ENCODE measurements around the gene EMC7.
"Not testable (repeated sequence)": the region's sequence is repeated elsewhere in the genome, so short reads cannot be mapped to it uniquely, and the experiment has no call there.

Gene EMC7

GRCh38 chr15:34084086-34084485 lies 17.6 kb downstream of the EMC7 start:
- DNase-seq: peak in 1 of 2 donors; percentile 1

GRCh38 chr15:34079904-34080303 lies 21.8 kb downstream of the EMC7 start:
- DNase-seq: no peak

GRCh38 chr15:34078900-34079299 lies 22.8 kb downstream of the EMC7 start:
- DNase-seq: no peak

- DNase-seq: no peak
Measured at GRCh38 chr15:34076785-34077184, 24.9 kb downstream of the EMC7 start.

GRCh38 chr15:34070003-34070402 lies 31.7 kb downstream of the EMC7 start:
- DNase-seq: peak in 1 of 2 donors; percentile 1

GRCh38 chr15:34065941-34066340 lies 35.7 kb downstream of the EMC7 start:
- no peak for DNase-seq

- DNase-seq: no peak
Measured at GRCh38 chr15:34065261-34065660, 36.4 kb downstream of the EMC7 start.

GRCh38 chr15:34064438-34064837 lies 37.2 kb downstream of the EMC7 start:
- DNase-seq: no peak

GRCh38 chr15:34059946-34060345 lies 41.7 kb downstream of the EMC7 start:
- DNase-seq: no peak

GRCh38 chr15:34059476-34059875 lies 42.2 kb downstream of the EMC7 start:
- no peak for DNase-seq

- no peak for DNase-seq
Measured at GRCh38 chr15:34056911-34057310, 44.8 kb downstream of the EMC7 start.

- DNase-seq: no peak
Measured at GRCh38 chr15:34055868-34056595, 45.6 kb downstream of the EMC7 start.

- no peak for DNase-seq
Measured at GRCh38 chr15:34054081-34054707, 47.5 kb downstream of the EMC7 start.

GRCh38 chr15:34050385-34050784 lies 51.3 kb downstream of the EMC7 start:
- DNase-seq: not testable (repeated sequence)

- no peak for DNase-seq
Measured at GRCh38 chr15:34049112-34049511, 52.5 kb downstream of the EMC7 start.

GRCh38 chr15:34047893-34048775 lies 53.5 kb downstream of the EMC7 start:
- DNase-seq: no peak

GRCh38 chr15:34046471-34047145 lies 55.1 kb downstream of the EMC7 start:
- DNase-seq: no peak

GRCh38 chr15:34043813-34044212 lies 57.8 kb downstream of the EMC7 start:
- DNase-seq: no peak

- DNase-seq: no peak
Measured at GRCh38 chr15:34043391-34043790, 58.3 kb downstream of the EMC7 start.

GRCh38 chr15:34039790-34040113 lies 61.9 kb downstream of the EMC7 start:
- DNase-seq: no peak

- peak in 1 of 2 donors; percentile 75 for DNase-seq
Measured at GRCh38 chr15:34038871-34039789, 62.5 kb downstream of the EMC7 start, which contains the start of gene AVEN. Gene AVEN (minus strand): TSS chr15:34039204. CDS start chr15:34039046, 158 bp downstream.

Data from hippocampal formation (tissue), 2 donors.